ENCODE measurements around the gene LDLR. TPM values are rescaled to one million over a fixed set of nuclear protein-coding genes. Genes with fewer than 3 reads are reported as not detected.
"Not testable (repeated sequence)": the region's sequence is repeated elsewhere in the genome, so short reads cannot be mapped to it uniquely, and the experiment has no call there.

Gene LDLR
- total and polyA plus RNA-seq, 9 donors = 13.9 to 34.3 (median 23.5) TPM

- peak; percentile 73 for DNase-seq
- peak overlapping the region; percentile 54 for H3K27ac ChIP-seq (ENCODE audit: low read length)
- WGBS (ENCODE audit: insufficient coverage) = 52% methylated on average over 8 of the region's 11 CpGs
Observed at GRCh38 chr19:11152318-11153062, 63.2 kb downstream of the LDLR start.

GRCh38 chr19:11154683-11155047 lies 65.4 kb downstream of the LDLR start:
- H3K4me3 ChIP-seq (ENCODE audit: low read length) = peak overlapping the region; percentile 54
- 42% methylated on average over 3 of the region's 6 CpGs for WGBS (ENCODE audit: insufficient coverage)

More at GRCh38 chr19:11152318-11153062, 63.2 kb downstream of the LDLR start:
- H3K27me3 ChIP-seq (ENCODE audit: control insufficient read depth, insufficient read depth, low read length) = no peaks in the 10 kb centered on the region
- H3K4me3 ChIP-seq (ENCODE audit: low read length) = no peak overlapping the region
- H3K36me3 ChIP-seq (ENCODE audit: control insufficient read depth, insufficient read depth, low read length) = peaks cover 13% of the 10 kb centered on the region
- H3K9me3 ChIP-seq (replicated peaks; ENCODE audit: control insufficient read depth, low read depth, low read length) = no peaks in the 10 kb centered on the region
- H3K4me1 ChIP-seq (ENCODE audit: control insufficient read depth, insufficient read depth, low read length) = peaks cover 34% of the 10 kb centered on the region

GRCh38 chr19:11155373-11156120 lies 66.3 kb downstream of the LDLR start, which contains the start of gene SPC24:
SPC24 (minus strand) TSS chr19:11155782; CDS start chr19:11155776, 6 bp downstream.
- H3K27ac ChIP-seq (ENCODE audit: low read length) = peak within 1 kb of the TSS; percentile 92
- H3K4me1 ChIP-seq (ENCODE audit: control insufficient read depth, insufficient read depth, low read length) = peaks cover 35% of the 10 kb centered on the region
- peaks cover 5% of the 10 kb centered on the region for H3K9me3 ChIP-seq (replicated peaks; ENCODE audit: control insufficient read depth, low read depth, low read length)
- peak; percentile 99 for DNase-seq
- peak within 1 kb of the TSS; percentile 54 for H3K4me3 ChIP-seq (ENCODE audit: low read length)
- H3K36me3 ChIP-seq (ENCODE audit: control insufficient read depth, insufficient read depth, low read length) = peaks cover 4% of the 10 kb centered on the region
- H3K27me3 ChIP-seq (ENCODE audit: control insufficient read depth, insufficient read depth, low read length) = no peaks in the 10 kb centered on the region
- under 1% methylated on average over 33 of the region's 50 CpGs for WGBS (ENCODE audit: insufficient coverage)

More at GRCh38 chr19:11154683-11155047, 65.4 kb downstream of the LDLR start:
- DNase-seq = no peak
- Histone ChIP-seq H3K36me3 (ENCODE audit: control insufficient read depth, insufficient read depth, low read length) (peaks cover 4% of the 10 kb centered on the region), H3K27ac (ENCODE audit: low read length) (no peak overlapping the region), H3K9me3 (replicated peaks; ENCODE audit: control insufficient read depth, low read depth, low read length) (no peaks in the 10 kb centered on the region), H3K4me1 (ENCODE audit: control insufficient read depth, insufficient read depth, low read length) (peaks cover 35% of the 10 kb centered on the region), H3K27me3 (ENCODE audit: control insufficient read depth, insufficient read depth, low read length) (no peaks in the 10 kb centered on the region)

GRCh38 chr19:11159598-11160439 lies 70.6 kb downstream of the LDLR start:
- WGBS (ENCODE audit: insufficient coverage) = 36% methylated on average over 6 of the region's 16 CpGs
- peak; percentile 50 for DNase-seq
- H3K9me3 ChIP-seq (replicated peaks; ENCODE audit: control insufficient read depth, low read depth, low read length) = peaks cover 5% of the 10 kb centered on the region
- H3K4me3 ChIP-seq (ENCODE audit: low read length) = no peak overlapping the region
- H3K27ac ChIP-seq (ENCODE audit: low read length) = peak overlapping the region; percentile 20
- H3K4me1 ChIP-seq (ENCODE audit: control insufficient read depth, insufficient read depth, low read length) = peaks cover 25% of the 10 kb centered on the region
- peaks cover 7% of the 10 kb centered on the region for H3K36me3 ChIP-seq (ENCODE audit: control insufficient read depth, insufficient read depth, low read length)
- H3K27me3 ChIP-seq (ENCODE audit: control insufficient read depth, insufficient read depth, low read length) = no peaks in the 10 kb centered on the region

GRCh38 chr19:11160440-11160768 lies 71.1 kb downstream of the LDLR start:
- not testable (repeated sequence) for H3K4me3 ChIP-seq (ENCODE audit: low read length); H3K9me3 ChIP-seq (replicated peaks; ENCODE audit: control insufficient read depth, low read depth, low read length); DNase-seq; H3K27me3 ChIP-seq (ENCODE audit: control insufficient read depth, insufficient read depth, low read length)
- Histone ChIP-seq H3K4me1 (ENCODE audit: control insufficient read depth, insufficient read depth, low read length) (peaks cover 26% of the 10 kb centered on the region), H3K36me3 (ENCODE audit: control insufficient read depth, insufficient read depth, low read length) (peaks cover 12% of the 10 kb centered on the region), H3K27ac (ENCODE audit: low read length) (peak overlapping the region; percentile 20)
- no CpG with 5 or more reads among the region's 2 CpGs for WGBS (ENCODE audit: insufficient coverage)

- Histone ChIP-seq H3K27me3 (ENCODE audit: control insufficient read depth, insufficient read depth, low read length) (no peaks in the 10 kb centered on the region), H3K9me3 (replicated peaks; ENCODE audit: control insufficient read depth, low read depth, low read length) (peaks cover 5% of the 10 kb centered on the region), H3K4me3 (ENCODE audit: low read length) (no peak overlapping the region), H3K4me1 (ENCODE audit: control insufficient read depth, insufficient read depth, low read length) (peaks cover 31% of the 10 kb centered on the region), H3K27ac (ENCODE audit: low read length) (peak overlapping the region; percentile 91), H3K36me3 (ENCODE audit: control insufficient read depth, insufficient read depth, low read length) (peaks cover 43% of the 10 kb centered on the region)
- 37% methylated on average over 7 of the region's 11 CpGs for WGBS (ENCODE audit: insufficient coverage)
- no peak for DNase-seq
Observed at GRCh38 chr19:11164296-11164695, 75.0 kb downstream of the LDLR start.

- no peak overlapping the region for H3K4me3 ChIP-seq (ENCODE audit: low read length)
- peaks cover 50% of the 10 kb centered on the region for H3K36me3 ChIP-seq (ENCODE audit: control insufficient read depth, insufficient read depth, low read length)
- H3K4me1 ChIP-seq (ENCODE audit: control insufficient read depth, insufficient read depth, low read length) = peaks cover 31% of the 10 kb centered on the region
- peak overlapping the region; percentile 91 for H3K27ac ChIP-seq (ENCODE audit: low read length)
- DNase-seq = peak; percentile 97
- no peaks in the 10 kb centered on the region for H3K27me3 ChIP-seq (ENCODE audit: control insufficient read depth, insufficient read depth, low read length)
- H3K9me3 ChIP-seq (replicated peaks; ENCODE audit: control insufficient read depth, low read depth, low read length) = peaks cover 5% of the 10 kb centered on the region
- WGBS (ENCODE audit: insufficient coverage) = 9% methylated on average over 17 of the region's 17 CpGs
Observed at GRCh38 chr19:11164879-11165406, 75.7 kb downstream of the LDLR start.

- H3K36me3 ChIP-seq (ENCODE audit: control insufficient read depth, insufficient read depth, low read length) = peaks cover 56% of the 10 kb centered on the region
- no peaks in the 10 kb centered on the region for H3K27me3 ChIP-seq (ENCODE audit: control insufficient read depth, insufficient read depth, low read length)
- H3K27ac ChIP-seq (ENCODE audit: low read length) = peak overlapping the region; percentile 91
- DNase-seq = no peak
- H3K4me1 ChIP-seq (ENCODE audit: control insufficient read depth, insufficient read depth, low read length) = peaks cover 31% of the 10 kb centered on the region
- no peaks in the 10 kb centered on the region for H3K9me3 ChIP-seq (replicated peaks; ENCODE audit: control insufficient read depth, low read depth, low read length)
- 66% methylated on average over 6 of the region's 13 CpGs for WGBS (ENCODE audit: insufficient coverage)
- H3K4me3 ChIP-seq (ENCODE audit: low read length) = no peak overlapping the region
Observed at GRCh38 chr19:11165486-11166030, 76.3 kb downstream of the LDLR start.

GRCh38 chr19:11166281-11167142 lies 77.2 kb downstream of the LDLR start:
- peak overlapping the region; percentile 75 for H3K27ac ChIP-seq (ENCODE audit: low read length)
- WGBS (ENCODE audit: insufficient coverage) = 59% methylated on average over 25 of the region's 26 CpGs
- H3K36me3 ChIP-seq (ENCODE audit: control insufficient read depth, insufficient read depth, low read length) = peaks cover 63% of the 10 kb centered on the region
- no peaks in the 10 kb centered on the region for H3K27me3 ChIP-seq (ENCODE audit: control insufficient read depth, insufficient read depth, low read length)
- peaks cover 31% of the 10 kb centered on the region for H3K4me1 ChIP-seq (ENCODE audit: control insufficient read depth, insufficient read depth, low read length)
- peak; percentile 43 for DNase-seq
- no peaks in the 10 kb centered on the region for H3K9me3 ChIP-seq (replicated peaks; ENCODE audit: control insufficient read depth, low read depth, low read length)
- H3K4me3 ChIP-seq (ENCODE audit: low read length) = no peak overlapping the region
